ENCODE measurements around the gene FHIT. TPM values are rescaled to one million over a fixed set of nuclear protein-coding genes. Genes with fewer than 3 reads are reported as not detected.
A peak's percentile ranks its signal among the peaks of the same experiment; 100 is the strongest.

FHIT gene
- polyA plus RNA-seq, 1 of the 3 experiments (the other 2 are of a cell fraction): 0.41 TPM

- 79% methylated on average over 4 of the region's 4 CpGs for WGBS (ENCODE audit: low lambda C conversion rate)
- POLR2A ChIA-PET: no interaction called here
Measured at GRCh38 chr3:60555686-60556354, 695.4 kb downstream of the FHIT start.

GRCh38 chr3:60553144-60553543 is 698.1 kb downstream of the FHIT start:
- Histone ChIP-seq H3K36me3 (replicated peaks in 1 of 2; ENCODE audit: control insufficient read depth in 1 of 2, insufficient read depth in 2 of 2, low read length in 1 of 2) (no peaks in the 10 kb centered on the region), H3F3A (replicated peaks; ENCODE audit: insufficient read depth) (no peaks in the 10 kb centered on the region), H3K4me1 (ENCODE audit: control insufficient read depth in 1 of 2, insufficient read depth in 2 of 2, low read depth in 1 of 2, low read length in 1 of 2) (peaks cover 0 to 2% of the 10 kb centered on the region in 2 experiments; a peak in 1 of 4 replicates), H3K27me3 (ENCODE audit: insufficient read depth) (no peaks in the 10 kb centered on the region), H3K27ac (ENCODE audit: low read depth in 2 of 2, low read length in 1 of 2) (0 out of 4 replicates have a peak overlapping the region, but pooled peaks of 1 of the 2 experiments have one; percentile 7), H3K4me3 (ENCODE audit: low read depth in 2 of 2, low read length in 1 of 2) (no peak overlapping the region), H4K20me1 (ENCODE audit: insufficient read depth) (no peaks in the 10 kb centered on the region), H3K9me3 (no peaks in the 10 kb centered on the region), H3K9me2 (no peaks in the 10 kb centered on the region), H3K9ac (no peak overlapping the region), H2AFZ (ENCODE audit: low read depth) (no peak overlapping the region), H3K4me2 (no peak overlapping the region), H3K79me2 (ENCODE audit: insufficient read depth) (no peaks in the 10 kb centered on the region)
- DNase-seq: no peak
- TF ChIP-seq NFIC (IDR thresholded peaks at IDR 0.05; ENCODE audit: borderline replicate concordance) (no peak), TEAD4 (IDR thresholded peaks at IDR 0.05; ENCODE audit: borderline replicate concordance, insufficient read depth) (no peak), IRF3 (IDR thresholded peaks at IDR 0.05; ENCODE audit: low read depth, low read length) (no peak), GABPA (IDR thresholded peaks at IDR 0.05; ENCODE audit: low read depth) (no peak), MXI1 (IDR thresholded peaks at IDR 0.05; ENCODE audit: low read depth, low read length) (no peak), RCOR1 (IDR thresholded peaks at IDR 0.05; ENCODE audit: low read length) (no peak)
- POLR2A ChIA-PET: no interaction called here
- WGBS (ENCODE audit: low lambda C conversion rate): 89% methylated on average over 3 of the region's 3 CpGs
- CTCF ChIA-PET: no interaction called here

More at GRCh38 chr3:60555686-60556354, 695.4 kb downstream of the FHIT start:
- no peak overlapping the region for H3K9ac ChIP-seq
- no peak overlapping the region for H2AFZ ChIP-seq (ENCODE audit: low read depth)
- TF ChIP-seq RAD21 (IDR thresholded peaks at IDR 0.05; ENCODE audit: low read length): no peak
- no peak for TF ChIP-seq RXRA (IDR thresholded peaks at IDR 0.05; ENCODE audit: borderline replicate concordance, low read depth)
- no peak overlapping the region for H3K4me2 ChIP-seq
- H3K36me3 ChIP-seq (replicated peaks in 1 of 2; ENCODE audit: control insufficient read depth in 1 of 2, insufficient read depth in 2 of 2, low read length in 1 of 2): no peaks in the 10 kb centered on the region
- no peaks in the 10 kb centered on the region for H3K9me3 ChIP-seq
- H3K9me2 ChIP-seq: no peaks in the 10 kb centered on the region
- no peak overlapping the region for H3K4me3 ChIP-seq (ENCODE audit: low read depth in 2 of 2, low read length in 1 of 2)
- H4K20me1 ChIP-seq (ENCODE audit: insufficient read depth): no peaks in the 10 kb centered on the region
- CTCF ChIA-PET: no interaction called here
- no peaks in the 10 kb centered on the region for H3K79me2 ChIP-seq (ENCODE audit: insufficient read depth)
- H3F3A ChIP-seq (replicated peaks; ENCODE audit: insufficient read depth): no peaks in the 10 kb centered on the region
- H3K27me3 ChIP-seq (ENCODE audit: insufficient read depth): no peaks in the 10 kb centered on the region
- no peak for DNase-seq
- H3K4me1 ChIP-seq (ENCODE audit: control insufficient read depth in 1 of 2, insufficient read depth in 2 of 2, low read depth in 1 of 2, low read length in 1 of 2): peaks cover 0 to 2% of the 10 kb centered on the region in 2 experiments; a peak in 1 of 4 replicates
- H3K27ac ChIP-seq (ENCODE audit: low read depth in 2 of 2, low read length in 1 of 2): no peak overlapping the region

- CTCF ChIA-PET: no interaction called here
- no peaks in the 10 kb centered on the region for H3K9me3 ChIP-seq
- H3K4me1 ChIP-seq (ENCODE audit: control insufficient read depth in 1 of 2, insufficient read depth in 2 of 2, low read depth in 1 of 2, low read length in 1 of 2): peaks cover 0 to 2% of the 10 kb centered on the region in 2 experiments; a peak in 1 of 4 replicates
- no peak overlapping the region for H3K9ac ChIP-seq
- no peak for TF ChIP-seq POLR2AphosphoS5 (IDR thresholded peaks at IDR 0.05; ENCODE audit: low read depth, low read length)
- TF ChIP-seq CHD2 (IDR thresholded peaks at IDR 0.05; ENCODE audit: low read length, partially characterized antibody): no peak
- TF ChIP-seq TAF1 (IDR thresholded peaks at IDR 0.05; ENCODE audit: borderline replicate concordance, low read depth, low read length): no peak
- TF ChIP-seq MAX (IDR thresholded peaks at IDR 0.05; ENCODE audit: low read depth): no peak
- no peak for TF ChIP-seq MXI1 (IDR thresholded peaks at IDR 0.05; ENCODE audit: low read depth, low read length)
- TF ChIP-seq RFX5 (IDR thresholded peaks at IDR 0.05; ENCODE audit: low read length): no peak
- TF ChIP-seq ELF1 (IDR thresholded peaks at IDR 0.05): no peak
- no peak for TF ChIP-seq SIN3A (IDR thresholded peaks at IDR 0.05; ENCODE audit: borderline replicate concordance, low read depth, low read length)
- TF ChIP-seq GABPA (IDR thresholded peaks at IDR 0.05; ENCODE audit: low read depth): no peak
- TF ChIP-seq RXRA (IDR thresholded peaks at IDR 0.05; ENCODE audit: borderline replicate concordance, low read depth): no peak
- TF ChIP-seq IRF3 (IDR thresholded peaks at IDR 0.05; ENCODE audit: low read depth, low read length): no peak
- no peak for TF ChIP-seq RCOR1 (IDR thresholded peaks at IDR 0.05; ENCODE audit: low read length)
- TF ChIP-seq USF1 (IDR thresholded peaks at IDR 0.05; ENCODE audit: borderline replicate concordance, low read depth): no peak
- no peak for TF ChIP-seq MEF2A (IDR thresholded peaks at IDR 0.05; ENCODE audit: borderline replicate concordance, low read depth)
- no peak for TF ChIP-seq TCF12 (IDR thresholded peaks at IDR 0.05)
- no peak for TF ChIP-seq FOXM1 (IDR thresholded peaks at IDR 0.05; ENCODE audit: low read depth)
- H3K27ac ChIP-seq (ENCODE audit: low read depth in 2 of 2, low read length in 1 of 2): 0 out of 4 replicates have a peak overlapping the region, but pooled peaks of 1 of the 2 experiments have one; percentile 7
- no peaks in the 10 kb centered on the region for H3K9me2 ChIP-seq
- H3K4me2 ChIP-seq: no peak overlapping the region
- no peak for DNase-seq
- peak overlapping the region; percentile 21; the same call in 1 of the 2 replicates for H2AFZ ChIP-seq (ENCODE audit: low read depth)
- no peaks in the 10 kb centered on the region for H4K20me1 ChIP-seq (ENCODE audit: insufficient read depth)
- no peaks in the 10 kb centered on the region for H3K27me3 ChIP-seq (ENCODE audit: insufficient read depth)
- POLR2A ChIA-PET: interaction anchor here (0.5 kb wide), 1 partner anchor 282 kb away, joined by 4 read pairs; no protein-coding TSS in a partner anchor
- no peaks in the 10 kb centered on the region for H3K79me2 ChIP-seq (ENCODE audit: insufficient read depth)
- 52% methylated on average over 2 of the region's 2 CpGs for WGBS (ENCODE audit: low lambda C conversion rate)
- no peaks in the 10 kb centered on the region for H3F3A ChIP-seq (replicated peaks; ENCODE audit: insufficient read depth)
- H3K4me3 ChIP-seq (ENCODE audit: low read depth in 2 of 2, low read length in 1 of 2): no peak overlapping the region
- no peaks in the 10 kb centered on the region for H3K36me3 ChIP-seq (replicated peaks in 1 of 2; ENCODE audit: control insufficient read depth in 1 of 2, insufficient read depth in 2 of 2, low read length in 1 of 2)
Measured at GRCh38 chr3:60552581-60552980, 698.7 kb downstream of the FHIT start.
